Astrocyte (in vitro differentiated cells and primary cell): ENCODE measurements around the gene ADAP1.

Experiments
- CTCF ChIP-seq: IDR thresholded peaks from 2 replicates; pipeline ENCODE4 v1.5.1; 2011; ENCODE audit warnings: low read depth, mild to moderate bottlenecking, inconsistent platforms, low read length, moderate library complexity; ENCODE audit not compliant: insufficient read depth
- EZH2 ChIP-seq: IDR thresholded peaks from 2 replicates; pipeline ENCODE4 v1.6.1; 2012; ENCODE audit warnings: mild to moderate bottlenecking, low read length, inconsistent platforms; ENCODE audit not compliant: insufficient read depth

GRCh38 chr7:995571-995970 lies 41.1 kb upstream of the ADAP1 start:
- TF ChIP-seq CTCF (no peak), EZH2 (no peak)
